Transverse colon (tissue), 4 donors: ENCODE measurements around the gene DEPDC4. TPM values are rescaled to one million over a fixed set of nuclear protein-coding genes. Genes with fewer than 3 reads are reported as not detected.
A peak's percentile ranks its signal among the peaks of the same experiment; 100 is the strongest.

ENCODE experiments used
- DNase-seq: peaks from one replicate; pipeline ENCODE4 v3.0.0-alpha.2; 2019
- H3K27ac ChIP-seq, 4 donors: fragments of 200-600 bp; sonication (generic); 2 replicates each; pipeline ENCODE4 v1.5.1; 2016 to 2018; ENCODE audit warnings: inconsistent platforms in 4 of 4
- H3K27me3 ChIP-seq: fragments of 200-600 bp; sonication (generic); 2 replicates; pipeline ENCODE4 v1.5.1; 2017; ENCODE audit warnings: inconsistent platforms
- H3K36me3 ChIP-seq, 4 donors: fragments of 200-600 bp; sonication (generic); 2 replicates each; pipeline ENCODE4 v1.5.1; 2017 to 2019; ENCODE audit warnings: inconsistent platforms in 4 of 4
- H3K4me1 ChIP-seq, 4 donors: fragments of 200-600 bp; sonication (generic); 2 replicates each; pipeline ENCODE4 v1.5.1; 2017 to 2020; ENCODE audit warnings: inconsistent platforms in 4 of 4
- H3K4me3 ChIP-seq, 4 donors: fragments of 200-600 bp; sonication (generic); 1 replicate in 1 of 4; 2 replicates in 3 of 4; pipeline versions ENCODE4 v1.5.1 to v1.6.1; 2017 to 2019; ENCODE audit warnings: inconsistent platforms in 4 of 4
- H3K9me3 ChIP-seq, 2 donors: fragments of 200-600 bp; sonication (generic); 2 replicates each; pipeline ENCODE4 v1.5.1; 2017 to 2019; ENCODE audit warnings: inconsistent platforms in 2 of 2
- EP300 ChIP-seq: sonication (generic); formaldehyde crosslinking; IDR thresholded peaks from one replicate; pipeline ENCODE4 v1.6.1; 2017; ENCODE audit warnings: antibody characterized with exemption, low read depth
- POLR2A ChIP-seq: fragments of 450-650 bp; IDR thresholded peaks from one replicate; pipeline ENCODE4 v1.6.1; 2016; ENCODE audit warnings: antibody characterized with exemption, mild to moderate bottlenecking, moderate library complexity
- POLR2AphosphoS5 ChIP-seq, 3 donors: sonication (generic); formaldehyde crosslinking; IDR thresholded peaks; one replicate each; pipeline ENCODE4 v1.6.1; 2016; ENCODE audit warnings: antibody characterized with exemption in 3 of 3
- WGBS, 2 donors: methylation state at CpG; one replicate each; pipeline ENCODE4 v1.1.5; 2018; ENCODE audit warnings: low coverage in 1 of 2; 5-methylcytosine and 5-hydroxymethylcytosine counted together
- in situ Hi-C, 4 donors: fragments of 200-750 bp; cut with MboI; loops; one replicate each; pipeline versions ENCODE4 v1.15.0 to v1.15.1; 2017; ENCODE audit warnings: low sequenced_read_pairs in 3 of 4, low pct_ligation_motif_present in 1 of 4, low pct_unique_long_range_greater_than_20kb in 1 of 4
- intact Hi-C: fragments of 100-400 bp; cut with DNase I; formaldehyde crosslinking; loops from one replicate; pipeline ENCODE4 v1.15.1; 2023; ENCODE audit warnings: low total_unique reads
- total RNA-seq, 4 donors: library from RNA; depleted of rRNA; stranded (reverse); fragments of >200 nt; gene quantifications; one replicate each; pipeline ENCODE4 v1.1.0, GENCODE V29; 2016
- TF ChIP-seq, protein P1 (sequence below), 5 experiments: fragments of 200-600 bp in 3 of 5; fragments of 450-650 bp in 2 of 5; sonication (generic) in 3 of 5; IDR thresholded peaks; 1 replicate in 2 of 5; 2 replicates in 3 of 5; pipeline ENCODE4 v1.5.1; 2016 to 2017; ENCODE audit warnings: antibody characterized with exemption in 5 of 5, inconsistent platforms in 3 of 5, mild to moderate bottlenecking in 2 of 5, moderate library complexity in 1 of 5

Gene DEPDC4
- total RNA-seq, 4 donors from 2014 or later = 0.55 to 1.00 (median 0.95) TPM; not detected in 1

DNA sequence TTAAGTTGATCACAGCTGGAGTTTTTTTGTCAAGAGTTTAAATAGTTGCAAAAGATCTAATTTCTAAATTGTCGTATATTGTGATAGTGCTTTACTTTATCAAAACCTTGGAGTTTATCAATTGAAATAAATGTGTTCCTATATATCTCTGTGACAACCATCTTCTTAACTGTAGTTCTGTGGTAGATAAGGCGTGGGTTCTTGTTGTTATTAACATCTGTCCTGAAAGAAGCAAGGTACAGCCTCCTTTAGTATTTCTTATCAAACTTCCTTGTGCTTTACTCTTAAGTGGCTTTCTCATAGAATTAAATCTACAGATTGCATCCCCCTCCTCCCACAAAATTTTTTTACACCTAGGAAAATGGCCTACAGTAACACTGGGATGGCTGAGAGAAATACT is 7.4 kb upstream of the DEPDC4 start:
- Histone ChIP-seq H3K27me3 (no peaks in the 10 kb centered on the region), H3K4me3 (no peak overlapping the region), H3K9me3 (no peaks in the 10 kb centered on the region), H3K36me3 (no peaks in the 10 kb centered on the region), H3K27ac (no peak overlapping the region), H3K4me1 (peaks cover 7 to 38% (median 14%) of the 10 kb centered on the region in 4 donors)
- 85% methylated on average over 2 of the region's 2 CpGs for WGBS, 2 donors
- in situ Hi-C loops = no loop called here
- TF ChIP-seq, protein P1, sequence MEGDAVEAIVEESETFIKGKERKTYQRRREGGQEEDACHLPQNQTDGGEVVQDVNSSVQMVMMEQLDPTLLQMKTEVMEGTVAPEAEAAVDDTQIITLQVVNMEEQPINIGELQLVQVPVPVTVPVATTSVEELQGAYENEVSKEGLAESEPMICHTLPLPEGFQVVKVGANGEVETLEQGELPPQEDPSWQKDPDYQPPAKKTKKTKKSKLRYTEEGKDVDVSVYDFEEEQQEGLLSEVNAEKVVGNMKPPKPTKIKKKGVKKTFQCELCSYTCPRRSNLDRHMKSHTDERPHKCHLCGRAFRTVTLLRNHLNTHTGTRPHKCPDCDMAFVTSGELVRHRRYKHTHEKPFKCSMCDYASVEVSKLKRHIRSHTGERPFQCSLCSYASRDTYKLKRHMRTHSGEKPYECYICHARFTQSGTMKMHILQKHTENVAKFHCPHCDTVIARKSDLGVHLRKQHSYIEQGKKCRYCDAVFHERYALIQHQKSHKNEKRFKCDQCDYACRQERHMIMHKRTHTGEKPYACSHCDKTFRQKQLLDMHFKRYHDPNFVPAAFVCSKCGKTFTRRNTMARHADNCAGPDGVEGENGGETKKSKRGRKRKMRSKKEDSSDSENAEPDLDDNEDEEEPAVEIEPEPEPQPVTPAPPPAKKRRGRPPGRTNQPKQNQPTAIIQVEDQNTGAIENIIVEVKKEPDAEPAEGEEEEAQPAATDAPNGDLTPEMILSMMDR (IDR thresholded peaks at IDR 0.05) = no peak
- TF ChIP-seq POLR2A (no peak), EP300 (no peak), POLR2AphosphoS5 (IDR thresholded peaks at IDR 0.05) (no peak)
- intact Hi-C loops = no loop called here
- DNase-seq = no peak

DNA sequence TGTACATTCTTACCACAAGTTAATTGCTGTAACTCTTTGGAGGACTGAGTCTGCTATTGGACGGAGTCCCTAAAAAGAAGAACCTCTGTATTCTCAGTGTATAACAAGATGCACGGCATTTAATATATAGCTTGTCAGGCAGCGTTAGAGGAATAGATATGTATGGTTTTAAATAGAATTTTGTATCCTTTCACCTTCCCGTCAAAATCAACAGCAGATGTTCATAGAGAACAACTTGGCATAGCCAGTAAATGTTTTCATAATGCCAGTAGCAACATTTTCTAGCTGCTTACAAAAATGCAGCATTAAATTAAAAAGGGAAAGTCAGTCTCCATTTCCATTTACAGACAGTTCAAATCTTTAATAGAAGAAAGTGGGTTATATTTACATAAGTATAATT is 6.9 kb upstream of the DEPDC4 start:
- intact Hi-C loops = no loop called here
- Histone ChIP-seq H3K27ac (no peak overlapping the region), H3K36me3 (no peaks in the 10 kb centered on the region), H3K4me3 (no peak overlapping the region), H3K27me3 (no peaks in the 10 kb centered on the region), H3K4me1 (peaks cover 12 to 43% (median 18%) of the 10 kb centered on the region in 4 donors), H3K9me3 (no peaks in the 10 kb centered on the region)
- DNase-seq = no peak
- no peak for TF ChIP-seq POLR2A
- no peak for TF ChIP-seq EP300
- TF ChIP-seq, protein P1 (IDR thresholded peaks at IDR 0.05) = no peak
- no peak for TF ChIP-seq POLR2AphosphoS5 (IDR thresholded peaks at IDR 0.05)
- 87 to 92% methylated on average over 4 of the region's 4 CpGs for WGBS, 2 donors
- in situ Hi-C loops = no loop called here

DNA sequence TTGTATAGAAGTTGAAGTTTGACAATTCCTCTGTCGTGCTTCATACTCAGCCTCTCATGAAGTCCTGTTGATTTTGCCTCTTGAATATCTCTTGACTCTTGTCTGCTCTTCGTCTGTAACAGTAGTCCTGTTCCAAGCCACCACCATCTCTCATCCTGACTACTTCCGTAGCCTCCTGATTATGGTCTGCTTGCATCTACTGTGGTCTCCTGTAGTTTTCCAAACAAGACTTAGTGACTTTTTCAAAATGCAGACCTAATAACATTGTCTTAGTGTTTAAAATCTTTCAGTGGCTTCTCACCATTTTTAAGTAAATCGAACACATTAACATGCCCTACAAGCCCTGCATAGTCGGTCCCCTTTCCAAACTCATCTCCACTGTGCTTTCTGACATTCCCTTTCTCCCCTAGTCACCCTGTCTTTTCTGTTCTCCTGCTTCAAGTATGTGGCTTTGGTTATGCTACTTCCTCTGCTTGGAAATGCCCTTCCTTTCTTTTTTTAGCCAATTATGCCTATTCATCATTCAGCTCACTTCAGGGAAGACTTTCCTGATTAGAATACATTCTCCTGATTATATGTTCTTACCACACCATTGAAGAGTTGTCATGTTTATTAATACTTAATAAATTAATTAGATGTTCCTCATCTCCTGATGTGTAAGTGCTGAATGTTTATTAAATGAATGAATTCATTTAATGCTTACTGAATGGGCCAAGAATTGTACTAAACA is 2.1 kb upstream of the DEPDC4 start:
- H3K4me1 ChIP-seq = peaks cover 17 to 51% (median 26%) of the 10 kb centered on the region in 4 donors
- 48% methylated on average over 5 of the region's 5 CpGs for WGBS, 2 donors
- no peaks in the 10 kb centered on the region for H3K9me3 ChIP-seq
- H3K36me3 ChIP-seq = no peaks in the 10 kb centered on the region
- intact Hi-C loops = no loop called here
- H3K27ac ChIP-seq = peak overlapping the region; percentile 96 to 99 (median 98)
- DNase-seq = no peak
- TF ChIP-seq EP300 (no peak), POLR2A (no peak), POLR2AphosphoS5 (IDR thresholded peaks at IDR 0.05) (no peak)
- TF ChIP-seq, protein P1 (IDR thresholded peaks at IDR 0.05) = no peak
- H3K4me3 ChIP-seq = peak overlapping the region in 3 of 4 donors; percentile 85 to 96 (median 92)
- no peaks in the 10 kb centered on the region for H3K27me3 ChIP-seq
- in situ Hi-C loops = no loop called here

DNA sequence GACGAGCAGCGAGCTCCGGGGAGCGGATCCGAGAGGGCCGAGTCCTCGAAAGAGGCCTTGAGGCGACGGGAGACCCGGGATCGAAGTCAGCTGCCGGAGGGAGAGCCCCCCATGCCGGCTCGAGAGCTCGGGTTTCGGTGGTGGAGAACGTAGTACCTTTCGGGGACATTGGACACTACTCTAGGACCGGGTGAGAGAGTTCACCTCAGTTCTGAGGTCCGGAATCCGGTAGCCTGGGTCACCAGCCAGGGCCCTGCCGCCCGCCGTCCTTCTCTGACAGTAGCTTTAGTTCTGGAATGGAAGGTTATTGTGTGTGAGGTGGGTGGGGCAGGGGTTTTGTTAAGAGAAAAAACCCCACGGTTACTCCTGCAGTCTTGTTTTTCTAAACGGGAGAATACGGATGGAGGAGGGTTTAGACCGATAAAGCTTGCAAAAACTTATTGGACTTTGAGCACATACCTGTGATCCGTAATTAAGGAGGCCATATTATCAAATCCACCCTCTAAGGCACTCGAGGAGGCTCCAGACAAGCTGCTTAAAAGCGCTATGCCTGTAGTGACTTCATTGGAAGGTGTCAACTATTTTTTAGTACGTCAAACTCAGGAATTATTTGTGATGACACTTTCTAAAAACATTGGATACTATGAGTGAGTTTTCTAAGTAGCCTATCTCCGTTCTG is 863 bp upstream of the DEPDC4 start:
- Histone ChIP-seq H3K36me3 (no peaks in the 10 kb centered on the region), H3K9me3 (no peaks in the 10 kb centered on the region), H3K4me3 (peak overlapping the region; percentile 85 to 96 (median 93)), H3K4me1 (peaks cover 17 to 47% (median 25%) of the 10 kb centered on the region in 4 donors), H3K27me3 (no peaks in the 10 kb centered on the region), H3K27ac (peak overlapping the region; percentile 96 to 99 (median 98))
- 0% methylated on average over 1 to 31 of the region's 33 CpGs for WGBS, 2 donors
- no peak for DNase-seq
- TF ChIP-seq, protein P1 (IDR thresholded peaks at IDR 0.05) = no peak
- peak; percentile 5 for TF ChIP-seq POLR2A
- no peak for TF ChIP-seq EP300
- TF ChIP-seq POLR2AphosphoS5 (IDR thresholded peaks at IDR 0.05) = no peak
- intact Hi-C loops = no loop called here
- in situ Hi-C loops = no loop called here
